ENCODE measurements around the gene GRK7. TPM values are rescaled to one million over a fixed set of nuclear protein-coding genes. Genes with fewer than 3 reads are reported as not detected.

GRK7 gene
- total and polyA plus RNA-seq, 12 donors: 0.03 to 0.07 TPM; not detected in 10

- H3K4me1 ChIP-seq: peaks cover 8 to 39% (median 28%) of the 10 kb centered on the region in 9 donors
- peak; percentile 80 to 81 for DNase-seq
Measured at GRCh38 chr3:141796889-141797781, 33.9 kb downstream of the GRK7 start.

GRCh38 chr3:141797819-141798447, 34.7 kb downstream of the GRK7 start:
- Histone ChIP-seq H3K4me3 (peak overlapping the region in 9 of 10 donors; percentile 32 to 60 (median 46)), H3K27me3 (no peaks in the 10 kb centered on the region), H3K4me1 (peaks cover 8 to 39% (median 28%) of the 10 kb centered on the region in 9 donors), H3K9me3 (peaks cover 0 to 14% (median 0%) of the 10 kb centered on the region in 11 donors), H3K27ac (peak overlapping the region; percentile 34 to 97 (median 83)), H3K36me3 (no peaks in the 10 kb centered on the region)
- intact Hi-C loops (cut with DNase I): loop anchor here in 7 of 10 donors (2.0 to 10.0 kb wide), 7 partner anchors 53 to 79 kb away; partner anchors contain the start of genes ATP1B3 (in 5 of the 7) and RNF7 (in 2 of the 7)
- ATAC-seq: peak in 7 of 8 donors; percentile 11 to 40 (median 28)
- no peak for TF ChIP-seq CTCF (IDR thresholded peaks at IDR 0.05)
- DNase-seq: peak; percentile 12 to 21
- 64 to 65% methylated on average over 10 of the region's 10 CpGs for whole genome bisulfite sequencing, 2 donors

More at GRCh38 chr3:141796889-141797781, 33.9 kb downstream of the GRK7 start:
- Histone ChIP-seq H3K27ac (peak overlapping the region; percentile 34 to 97 (median 83)), H3K36me3 (no peaks in the 10 kb centered on the region), H3K4me3 (peak overlapping the region in 9 of 10 donors; percentile 32 to 60 (median 46)), H3K9me3 (peaks cover 0 to 14% (median 0%) of the 10 kb centered on the region in 11 donors), H3K27me3 (no peaks in the 10 kb centered on the region)
- peak; percentile 83 to 89 (median 85) for ATAC-seq
- TF ChIP-seq CTCF (IDR thresholded peaks at IDR 0.05): no peak
- WGBS, 2 donors: 21% methylated on average over 49 of the region's 49 CpGs
- intact Hi-C loops (cut with DNase I): loop anchor here in 7 of 10 donors (2.0 to 10.0 kb wide), 7 partner anchors 52 to 80 kb away; partner anchors contain the start of genes ATP1B3 (in 5 of the 7) and RNF7 (in 2 of the 7)

GRCh38 chr3:141798448-141798845, 35.2 kb downstream of the GRK7 start:
- Histone ChIP-seq H3K4me3 (peak overlapping the region in 1 of 10 donors; percentile 60), H3K4me1 (peaks cover 8 to 39% (median 28%) of the 10 kb centered on the region in 9 donors), H3K9me3 (peaks cover 0 to 14% (median 0%) of the 10 kb centered on the region in 11 donors), H3K27me3 (no peaks in the 10 kb centered on the region), H3K36me3 (no peaks in the 10 kb centered on the region), H3K27ac (peak overlapping the region in 4 of 10 donors; percentile 85 to 97 (median 88))
- peak in 1 of 2 donors; percentile 48 for DNase-seq
- intact Hi-C loops (cut with DNase I): loop anchor here in 6 of 10 donors (5.0 to 10.0 kb wide), 5 partner anchors 54 to 79 kb away; partner anchors contain the start of genes ATP1B3 (in 4 of the 6) and RNF7 (in 1 of the 6)
- TF ChIP-seq CTCF (IDR thresholded peaks at IDR 0.05): no peak
- 58 to 67% methylated on average over 11 of the region's 11 CpGs for WGBS, 2 donors
- peak in 6 of 8 donors; percentile 26 to 52 (median 30) for ATAC-seq

All from heart right ventricle (tissue), 16 donors.